Caco-2 (cell line): ENCODE measurements around the gene CAPN5. TPM values are rescaled to one million over a fixed set of nuclear protein-coding genes. Genes with fewer than 3 reads are reported as not detected.
"Not testable (repeated sequence)": the region's sequence is repeated elsewhere in the genome, so short reads cannot be mapped to it uniquely, and the experiment has no call there.

Experiments
- BruUV-seq: library from RNA; stranded (reverse); fragments of 400-500 nt; replicated peaks from 2 replicates; lab custom pipeline; 2021; lab: Mats Ljungman, UMichigan
- CTCF ChIA-PET: fragments of 300-600 bp; sonication (Branson Sonifier 250); formaldehyde crosslinking; loops from one replicate; lab custom pipeline; 2022; ENCODE audit warnings: antibody characterized with exemption; lab: Charles Lee
- POLR2A ChIA-PET: fragments of 300-600 bp; sonication (Branson Sonifier 250); formaldehyde crosslinking; loops from one replicate; lab custom pipeline; 2022; ENCODE audit warnings: antibody characterized with exemption; lab: Charles Lee
- DNase-seq, 2 experiments: peaks; one replicate each; pipeline versions ENCODE4 v3.0.0 to v3.0.0-alpha.2; 2020 to 2022
- H3K27me3 ChIP-seq: replicated peaks from 2 replicates; pipeline ENCODE4 v1.6.0; 2011; ENCODE audit warnings: low read length; ENCODE audit not compliant: control insufficient read depth, insufficient read depth
- H3K36me3 ChIP-seq: 2 replicates; pipeline ENCODE4 v1.5.1; 2011; ENCODE audit warnings: low read length; ENCODE audit not compliant: control insufficient read depth, insufficient read depth
- H3K4me1 ChIP-seq: fragments of 250-450 bp; sonication (Bioruptor Pico); 2 replicates; pipeline ENCODE4 v1.5.1; 2020; ENCODE audit warnings: mild to moderate bottlenecking
- H3K4me3 ChIP-seq: 2 replicates; pipeline ENCODE4 v1.5.1; 2011; ENCODE audit warnings: low read depth, mild to moderate bottlenecking, control low read depth, low read length
- H3K9me3 ChIP-seq: fragments of 250-450 bp; sonication (Bioruptor Pico); 2 replicates; pipeline ENCODE4 v1.5.1; 2020; ENCODE audit warnings: mild to moderate bottlenecking, moderate library complexity
- H3K27ac Mint-ChIP-seq: one replicate; pipeline ENCODE4 v1.8.0; 2022; ENCODE audit warnings: mixed read lengths; ENCODE audit not compliant: unreplicated experiment
- H3K27me3 Mint-ChIP-seq: one replicate; pipeline ENCODE4 v1.8.0; 2022; ENCODE audit warnings: mixed read lengths; ENCODE audit not compliant: insufficient read depth, unreplicated experiment
- H3K36me3 Mint-ChIP-seq: one replicate; pipeline ENCODE4 v1.8.0; 2022; ENCODE audit warnings: mild to moderate bottlenecking, mixed read lengths; ENCODE audit not compliant: insufficient read depth, unreplicated experiment
- H3K4me1 Mint-ChIP-seq: one replicate; pipeline ENCODE4 v1.8.0; 2022; ENCODE audit warnings: low read depth, mixed read lengths; ENCODE audit not compliant: unreplicated experiment
- H3K4me3 Mint-ChIP-seq: one replicate; pipeline ENCODE4 v1.8.0; 2022; ENCODE audit warnings: mild to moderate bottlenecking, moderate library complexity, mixed read lengths; ENCODE audit not compliant: unreplicated experiment
- H3K9me3 Mint-ChIP-seq: one replicate; pipeline ENCODE4 v1.8.0; 2022; ENCODE audit warnings: mixed read lengths; ENCODE audit not compliant: unreplicated experiment
- intact Hi-C: fragments of 100-400 bp; cut with micrococcal nuclease; formaldehyde crosslinking; loops from one replicate; pipeline ENCODE4 v1.10.0; 2022; ENCODE audit not compliant: unreplicated experiment
- total RNA-seq: library from RNA; stranded (reverse); gene quantifications from 2 replicates; pipeline ENCODE4 v1.2.3, GENCODE V29; 2022
- TF ChIP-seq, protein P1 (sequence below), 2 experiments: fragments of 200-600 bp in 1 of 2; IDR thresholded peaks; 1 replicate in 1 of 2; 2 replicates in 1 of 2; pipeline versions ENCODE4 v1.5.1 to v1.8.0; 2011 to 2022; ENCODE audit warnings: antibody characterized with exemption in 1 of 2, control low read depth in 1 of 2, inconsistent platforms in 1 of 2, low read depth in 1 of 2, low read length in 1 of 2, mild to moderate bottlenecking in 1 of 2, moderate library complexity in 1 of 2; ENCODE audit not compliant: insufficient read depth in 1 of 2, severe bottlenecking in 1 of 2, unreplicated experiment in 1 of 2

CAPN5 gene
- total RNA-seq, 1 experiment from 2014 or later: 21.2 TPM

DNA sequence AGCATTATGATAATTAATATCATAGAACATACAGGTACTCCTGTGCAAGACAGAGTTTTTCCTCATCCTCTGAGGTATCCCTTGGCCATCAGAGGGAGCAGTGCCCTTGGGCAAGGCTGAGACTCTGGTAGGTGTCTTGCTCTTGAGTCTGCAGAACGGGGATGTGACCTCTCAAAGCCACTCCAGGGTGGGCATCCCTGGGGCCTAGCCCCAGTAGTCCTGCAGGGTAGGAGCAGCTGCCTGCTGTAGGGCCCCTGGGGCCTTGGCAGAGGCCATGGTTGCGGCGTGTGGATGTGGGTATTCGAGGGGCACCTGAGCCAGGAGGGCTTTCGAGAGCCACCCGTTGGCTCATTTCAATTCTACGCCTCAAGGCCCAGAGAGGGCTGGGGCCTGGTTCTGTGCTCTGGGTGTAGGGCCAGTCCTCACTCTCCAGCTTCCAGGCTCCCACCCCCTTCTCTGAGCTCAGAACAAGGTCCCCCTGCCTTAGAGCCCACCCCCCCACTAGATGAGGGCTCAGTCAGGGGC lies 28.1 kb downstream of the CAPN5 start:
- BruUV-seq: no TSS peak
- Histone ChIP-seq H3K36me3 (no peaks in the 10 kb centered on the region; the same call in 1 of the 2 replicates), H3K4me3 (no peak overlapping the region), H3K4me1 (0 out of 2 replicates have a peak, but pooled peaks cover 6% of the 10 kb centered on the region), H3K27me3 (no peaks in the 10 kb centered on the region), H3K9me3 (no peaks in the 10 kb centered on the region)
- ChIA-PET POLR2A (no interaction called here), CTCF (interaction anchor here (0.7 to 2.3 kb wide), 5 partner anchors 8 to 168 kb away, joined by 3 to 5 read pairs (median 4); no protein-coding TSS in a partner anchor)
- TF ChIP-seq, protein P1, sequence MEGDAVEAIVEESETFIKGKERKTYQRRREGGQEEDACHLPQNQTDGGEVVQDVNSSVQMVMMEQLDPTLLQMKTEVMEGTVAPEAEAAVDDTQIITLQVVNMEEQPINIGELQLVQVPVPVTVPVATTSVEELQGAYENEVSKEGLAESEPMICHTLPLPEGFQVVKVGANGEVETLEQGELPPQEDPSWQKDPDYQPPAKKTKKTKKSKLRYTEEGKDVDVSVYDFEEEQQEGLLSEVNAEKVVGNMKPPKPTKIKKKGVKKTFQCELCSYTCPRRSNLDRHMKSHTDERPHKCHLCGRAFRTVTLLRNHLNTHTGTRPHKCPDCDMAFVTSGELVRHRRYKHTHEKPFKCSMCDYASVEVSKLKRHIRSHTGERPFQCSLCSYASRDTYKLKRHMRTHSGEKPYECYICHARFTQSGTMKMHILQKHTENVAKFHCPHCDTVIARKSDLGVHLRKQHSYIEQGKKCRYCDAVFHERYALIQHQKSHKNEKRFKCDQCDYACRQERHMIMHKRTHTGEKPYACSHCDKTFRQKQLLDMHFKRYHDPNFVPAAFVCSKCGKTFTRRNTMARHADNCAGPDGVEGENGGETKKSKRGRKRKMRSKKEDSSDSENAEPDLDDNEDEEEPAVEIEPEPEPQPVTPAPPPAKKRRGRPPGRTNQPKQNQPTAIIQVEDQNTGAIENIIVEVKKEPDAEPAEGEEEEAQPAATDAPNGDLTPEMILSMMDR (IDR thresholded peaks at IDR 0.05; ENCODE audit: insufficient read depth in 1 of 2, low read depth in 1 of 2, low read length in 1 of 2, severe bottlenecking in 1 of 2, unreplicated experiment in 1 of 2): no peak
- peaks cover 7% of the 10 kb centered on the region for H3K36me3 Mint-ChIP-seq
- DNase-seq: no peak
- no peaks in the 10 kb centered on the region for H3K27me3 Mint-ChIP-seq
- intact Hi-C loops: loop anchor here (5.0 kb wide), 1 partner anchor 363 kb away; no protein-coding TSS in a partner anchor
- peaks cover 7% of the 10 kb centered on the region for H3K4me1 Mint-ChIP-seq
- H3K9me3 Mint-ChIP-seq: no peaks in the 10 kb centered on the region
- H3K27ac Mint-ChIP-seq: no peak overlapping the region
- no peak overlapping the region for H3K4me3 Mint-ChIP-seq

DNA sequence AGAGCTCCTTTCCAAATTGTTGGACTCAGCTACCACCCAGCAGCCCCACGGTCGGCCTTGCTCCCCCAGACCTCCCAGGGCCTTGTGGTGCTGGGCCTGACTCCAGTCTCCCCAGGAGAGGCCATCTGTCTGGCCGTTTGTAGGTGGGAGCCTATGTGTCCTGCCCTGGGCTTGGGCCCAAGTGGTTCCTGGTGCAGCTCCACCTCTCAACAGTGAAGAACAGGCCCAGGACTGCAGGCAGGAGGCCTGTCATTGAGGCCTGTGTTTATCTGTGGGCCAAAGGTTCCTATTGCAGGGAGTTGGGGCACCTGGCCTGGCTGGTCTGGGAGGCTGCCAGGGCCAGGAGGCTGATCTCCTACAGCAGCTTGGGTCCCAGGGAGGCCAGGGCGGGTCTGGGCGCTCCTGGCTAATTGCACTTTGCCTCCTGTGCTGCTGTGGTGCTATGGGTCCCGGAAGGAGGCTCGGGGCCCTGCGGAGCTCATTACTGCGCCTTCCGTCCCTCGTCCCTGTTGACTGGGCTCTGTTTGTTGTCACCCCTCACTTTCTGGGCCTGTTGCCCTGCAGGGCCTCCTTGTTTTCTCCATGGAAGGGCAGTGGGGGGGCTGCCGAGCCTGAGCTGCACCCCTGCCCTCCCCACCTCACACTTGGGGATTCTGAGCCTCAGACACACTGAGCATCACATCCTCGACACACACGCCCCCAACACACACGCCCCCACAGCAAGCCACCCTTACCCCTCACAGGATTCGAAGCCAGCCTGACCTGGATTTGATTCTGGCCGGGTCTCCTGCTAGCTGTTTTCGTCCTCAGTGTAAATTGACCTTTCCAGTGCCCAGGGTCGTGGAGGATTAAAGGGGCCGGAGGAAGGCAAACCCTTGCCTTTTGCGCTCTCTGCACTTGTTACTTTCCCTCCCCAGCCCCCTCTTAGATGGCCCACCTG lies 29.1 kb downstream of the CAPN5 start:
- no peak overlapping the region for H3K4me3 ChIP-seq
- Mint-ChIP-seq H3K27me3 (no peaks in the 10 kb centered on the region), H3K4me1 (peaks cover 5% of the 10 kb centered on the region), H3K9me3 (no peaks in the 10 kb centered on the region), H3K27ac (no peak overlapping the region), H3K4me3 (no peak overlapping the region), H3K36me3 (peaks cover 7% of the 10 kb centered on the region)
- BruUV-seq: no TSS peak
- no peaks in the 10 kb centered on the region for H3K27me3 ChIP-seq
- TF ChIP-seq, protein P1 (IDR thresholded peaks at IDR 0.05; ENCODE audit: insufficient read depth in 1 of 2, low read depth in 1 of 2, low read length in 1 of 2, severe bottlenecking in 1 of 2, unreplicated experiment in 1 of 2): no peak
- no peaks in the 10 kb centered on the region; the same call in 1 of the 2 replicates for H3K36me3 ChIP-seq
- no peak for DNase-seq
- ChIA-PET CTCF (interaction anchor here (0.7 to 2.3 kb wide), 8 partner anchors 9 to 167 kb away, joined by 3 to 5 read pairs (median 4); partner anchors contain the start of gene MYO7A), POLR2A (interaction anchor here (0.6 kb wide), 1 partner anchor 59 kb away, joined by 3 read pairs; no protein-coding TSS in a partner anchor)
- 0 out of 2 replicates have a peak, but pooled peaks cover 5% of the 10 kb centered on the region for H3K4me1 ChIP-seq
- intact Hi-C loops: no loop called here
- no peaks in the 10 kb centered on the region for H3K9me3 ChIP-seq

DNA sequence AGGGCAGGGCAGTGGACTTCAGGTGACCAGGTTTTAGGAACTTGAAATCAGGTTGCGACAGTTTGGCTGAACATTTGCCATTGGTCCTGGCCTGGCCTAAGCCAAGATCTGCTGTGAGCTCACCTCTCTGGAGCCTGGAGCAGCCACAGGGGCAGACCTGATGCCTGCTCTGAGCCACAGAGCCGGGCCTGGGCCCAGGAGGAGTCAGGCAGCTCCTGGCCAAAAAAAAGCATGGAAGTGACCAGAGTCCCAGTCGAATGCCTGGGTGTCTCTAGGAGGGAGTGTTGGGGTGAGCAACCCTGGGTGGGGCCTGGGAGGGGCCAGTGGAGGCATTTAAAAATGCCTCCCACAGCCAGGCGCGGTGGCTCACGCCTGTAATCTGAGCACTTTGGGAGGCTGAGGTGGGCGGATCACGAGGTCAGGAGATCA lies 29.8 kb downstream of the CAPN5 start:
- no peak overlapping the region for H3K4me3 ChIP-seq
- ChIA-PET CTCF (interaction anchor here (0.7 to 2.3 kb wide), 4 partner anchors 34 to 464 kb away, joined by 4 to 5 read pairs (median 4); no protein-coding TSS in a partner anchor), POLR2A (no interaction called here)
- no peaks in the 10 kb centered on the region for H3K9me3 Mint-ChIP-seq
- no peak for DNase-seq
- H3K36me3 ChIP-seq: no peaks in the 10 kb centered on the region; the same call in 1 of the 2 replicates
- no TSS peak for BruUV-seq
- TF ChIP-seq, protein P1 (IDR thresholded peaks at IDR 0.05; ENCODE audit: insufficient read depth in 1 of 2, low read depth in 1 of 2, low read length in 1 of 2, severe bottlenecking in 1 of 2, unreplicated experiment in 1 of 2): no peak
- H3K4me3 Mint-ChIP-seq: no peak overlapping the region
- intact Hi-C loops: no loop called here
- peaks cover 7% of the 10 kb centered on the region for H3K36me3 Mint-ChIP-seq
- H3K4me1 Mint-ChIP-seq: no peaks in the 10 kb centered on the region
- H3K27me3 ChIP-seq: no peaks in the 10 kb centered on the region
- no peak overlapping the region for H3K27ac Mint-ChIP-seq
- 0 out of 2 replicates have a peak, but pooled peaks cover 3% of the 10 kb centered on the region for H3K4me1 ChIP-seq
- H3K27me3 Mint-ChIP-seq: no peaks in the 10 kb centered on the region
- H3K9me3 ChIP-seq: no peaks in the 10 kb centered on the region

DNA sequence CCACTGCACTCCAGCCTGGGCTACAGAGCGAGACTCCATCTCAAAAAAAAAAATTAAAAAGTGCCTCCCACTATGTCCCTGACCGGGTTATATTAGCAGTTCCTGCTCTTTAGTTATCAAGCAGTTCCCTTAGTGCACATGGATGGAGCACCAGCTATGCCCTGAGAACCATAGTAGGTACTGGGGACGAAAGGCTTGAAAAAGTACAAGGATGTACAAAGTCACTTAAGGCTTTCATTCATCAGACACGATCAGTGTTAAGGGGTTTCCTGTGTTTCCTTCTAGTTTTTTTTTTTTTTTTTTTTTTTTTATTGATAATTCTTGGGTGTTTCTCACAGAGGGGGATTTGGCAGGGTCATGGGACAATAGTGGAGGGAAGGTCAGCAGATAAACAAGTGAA lies 30.4 kb downstream of the CAPN5 start:
- H3K36me3 ChIP-seq, DNase-seq, H3K27ac Mint-ChIP-seq, H3K27me3 Mint-ChIP-seq, H3K9me3 ChIP-seq, POLR2A ChIA-PET, H3K9me3 Mint-ChIP-seq, intact Hi-C loops, H3K4me3 Mint-ChIP-seq, H3K4me3 ChIP-seq, H3K27me3 ChIP-seq, H3K4me1 ChIP-seq, H3K4me1 Mint-ChIP-seq, BruUV-seq, H3K36me3 Mint-ChIP-seq: not testable (repeated sequence)
- CTCF ChIA-PET: interaction anchor here (0.7 to 1.4 kb wide), 2 partner anchors 49 to 464 kb away, joined by 4 read pairs; no protein-coding TSS in a partner anchor
